GM12864 (cell line): ENCODE data around the gene C1QC.

Source experiments
- DNase-seq: peaks from one replicate; pipeline ENCODE4 v3.0.0-alpha.2; 2011; ENCODE audit warnings: low read depth
- H3K4me3 ChIP-seq: 2 replicates; pipeline ENCODE4 v1.5.1; 2011; ENCODE audit warnings: mild to moderate bottlenecking, low read depth, low read length, control low read depth
- CTCF ChIP-seq: IDR thresholded peaks from 2 replicates; pipeline ENCODE4 v1.5.1; 2011; ENCODE audit warnings: low read depth, mild to moderate bottlenecking, moderate library complexity, low read length, control low read depth, inconsistent platforms; ENCODE audit errors: missing control alignments

The C1QC gene

GRCh38 chr1:22688466-22688865, 45.0 kb downstream of the C1QC start:
- H3K4me3 ChIP-seq = no peak overlapping the region
- no peak for TF ChIP-seq CTCF
- DNase-seq = no peak

GRCh38 chr1:22689505-22689904, 46.1 kb downstream of the C1QC start:
- no peak for TF ChIP-seq CTCF
- no peak overlapping the region for H3K4me3 ChIP-seq
- DNase-seq = no peak

- H3K4me3 ChIP-seq = no peak overlapping the region
- TF ChIP-seq CTCF = no peak
- DNase-seq = no peak
Observed at GRCh38 chr1:22691031-22691753, 47.8 kb downstream of the C1QC start.

- no peak overlapping the region for H3K4me3 ChIP-seq
- no peak for DNase-seq
- no peak for TF ChIP-seq CTCF
Observed at GRCh38 chr1:22694172-22694571, 50.7 kb downstream of the C1QC start.

GRCh38 chr1:22696610-22697009, 53.2 kb downstream of the C1QC start:
- no peak for DNase-seq
- no peak for TF ChIP-seq CTCF
- no peak overlapping the region for H3K4me3 ChIP-seq
